ENCODE data around the gene STARD4.

- TF ChIP-seq, protein P1, sequence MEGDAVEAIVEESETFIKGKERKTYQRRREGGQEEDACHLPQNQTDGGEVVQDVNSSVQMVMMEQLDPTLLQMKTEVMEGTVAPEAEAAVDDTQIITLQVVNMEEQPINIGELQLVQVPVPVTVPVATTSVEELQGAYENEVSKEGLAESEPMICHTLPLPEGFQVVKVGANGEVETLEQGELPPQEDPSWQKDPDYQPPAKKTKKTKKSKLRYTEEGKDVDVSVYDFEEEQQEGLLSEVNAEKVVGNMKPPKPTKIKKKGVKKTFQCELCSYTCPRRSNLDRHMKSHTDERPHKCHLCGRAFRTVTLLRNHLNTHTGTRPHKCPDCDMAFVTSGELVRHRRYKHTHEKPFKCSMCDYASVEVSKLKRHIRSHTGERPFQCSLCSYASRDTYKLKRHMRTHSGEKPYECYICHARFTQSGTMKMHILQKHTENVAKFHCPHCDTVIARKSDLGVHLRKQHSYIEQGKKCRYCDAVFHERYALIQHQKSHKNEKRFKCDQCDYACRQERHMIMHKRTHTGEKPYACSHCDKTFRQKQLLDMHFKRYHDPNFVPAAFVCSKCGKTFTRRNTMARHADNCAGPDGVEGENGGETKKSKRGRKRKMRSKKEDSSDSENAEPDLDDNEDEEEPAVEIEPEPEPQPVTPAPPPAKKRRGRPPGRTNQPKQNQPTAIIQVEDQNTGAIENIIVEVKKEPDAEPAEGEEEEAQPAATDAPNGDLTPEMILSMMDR (IDR thresholded peaks at IDR 0.05), result no peak
- TF ChIP-seq POLR2A (IDR thresholded peaks at IDR 0.05), result no peak
Observed at GRCh38 chr5:111555760-111556159, 43.4 kb upstream of the STARD4 start.

Data from lower leg skin (tissue), 3 donors.